Liver (tissue), 9 donors: Measurements from ENCODE around the gene SCAMP4. TPM values are rescaled to one million over a fixed set of nuclear protein-coding genes. Genes with fewer than 3 reads are reported as not detected.

Experiments used
- DNase-seq: peaks from one replicate; pipeline ENCODE4 v3.0.0-alpha.2; 2017; ENCODE audit warnings: low spot score
- H3K27ac ChIP-seq, 2 donors: one replicate each; pipeline ENCODE4 v1.7.0; 2013; ENCODE audit warnings: inconsistent platforms in 2 of 2, low read length in 2 of 2, control low read depth in 1 of 2, low read depth in 1 of 2, mild to moderate bottlenecking in 1 of 2
- H3K27me3 ChIP-seq, 4 donors: one replicate each; pipeline versions ENCODE4 v1.6.1 to v1.7.0; 2013; ENCODE audit warnings: low read length in 3 of 4, inconsistent platforms in 1 of 4, mild to moderate bottlenecking in 1 of 4, moderate library complexity in 1 of 4; ENCODE audit not compliant: control insufficient read depth in 4 of 4, insufficient read depth in 4 of 4
- H3K36me3 ChIP-seq, 4 donors: one replicate each; pipeline versions ENCODE4 v1.6.1 to v1.7.0; 2013; ENCODE audit warnings: low read length in 3 of 4, mild to moderate bottlenecking in 3 of 4, low read depth in 1 of 4, moderate library complexity in 1 of 4; ENCODE audit not compliant: control insufficient read depth in 4 of 4, insufficient read depth in 3 of 4
- H3K4me1 ChIP-seq, 4 donors: one replicate each; pipeline versions ENCODE4 v1.6.1 to v1.7.0; 2013; ENCODE audit warnings: low read length in 3 of 4, mild to moderate bottlenecking in 3 of 4, moderate library complexity in 1 of 4; ENCODE audit not compliant: control insufficient read depth in 4 of 4, insufficient read depth in 4 of 4
- H3K4me3 ChIP-seq, 3 donors: one replicate each; pipeline versions ENCODE4 v1.6.1 to v1.7.0; 2013; ENCODE audit warnings: low read length in 3 of 3, control low read depth in 1 of 3, low read depth in 1 of 3, mild to moderate bottlenecking in 1 of 3
- H3K9ac ChIP-seq, 2 donors: one replicate each; pipeline ENCODE4 v1.7.0; 2013; ENCODE audit warnings: low read length in 2 of 2, mild to moderate bottlenecking in 2 of 2, moderate library complexity in 2 of 2, control low read depth in 1 of 2, low read depth in 1 of 2
- H3K9me3 ChIP-seq, 4 donors: one replicate each; pipeline versions ENCODE4 v1.6.1 to v1.7.0; 2013; ENCODE audit warnings: low read length in 3 of 4; ENCODE audit not compliant: control insufficient read depth in 4 of 4
- FOXA1 ChIP-seq: IDR thresholded peaks from 2 replicates; pipeline ENCODE4 v1.6.1; 2016; ENCODE audit warnings: antibody characterized with exemption
- WGBS: extraction: QIAGEN DNeasy Blood & Tissue Kit; methylation state at CpG from one replicate; pipeline ENCODE4 v1.1.7; 2013; 5-methylcytosine and 5-hydroxymethylcytosine counted together
- polyA plus RNA-seq, 2 donors: library from polyadenylated mRNA; stranded (reverse) in 1 of 2; unstranded in 1 of 2; fragments of 200-250 nt in 1 of 2; fragments of >200 nt in 1 of 2; fragmentation: Nextera tagmentation in 1 of 2; extraction: Ambion mirVana in 1 of 2; gene quantifications; one replicate each; pipeline versions ENCODE4 v1.2.1 to v1.2.3, GENCODE V29; 2013 to 2015
- total RNA-seq, 2 donors: library from RNA; depleted of rRNA; stranded (reverse); fragments of >200 nt; gene quantifications; one replicate each; pipeline ENCODE4 v1.2.3, GENCODE V29; 2014
- donor health status: healthy.
- donor health status: healthy.
- donor health status: healthy.
- donor health status: healthy.
- donor health status: healthy.

Gene SCAMP4
- total and polyA plus RNA-seq, 4 donors, result 13.0 to 22.1 (median 16.6) TPM

DNA sequence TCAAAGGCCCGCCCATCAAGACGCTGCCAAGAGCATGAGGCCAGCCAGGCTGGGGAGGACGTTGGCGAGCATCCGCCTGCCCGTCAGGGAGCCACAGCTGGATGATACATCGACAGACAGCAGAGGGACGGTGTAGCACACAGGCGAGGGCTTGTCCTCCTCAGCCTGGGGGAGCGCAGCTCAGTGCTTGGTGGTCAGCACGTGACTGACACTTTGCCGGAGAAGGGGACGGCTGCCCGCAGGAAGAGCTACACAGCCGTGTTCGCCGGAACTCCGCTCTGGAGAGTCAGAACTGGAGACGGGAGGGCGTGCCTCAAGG, 69.9 kb downstream of the SCAMP4 start:
- WGBS, result 90% methylated on average over 20 of the region's 20 CpGs
- no peaks in the 10 kb centered on the region for H3K9me3 ChIP-seq
- H3K36me3 ChIP-seq, result peaks cover 0 to 31% (median 13%) of the 10 kb centered on the region in 4 donors
- no peaks in the 10 kb centered on the region for H3K27me3 ChIP-seq
- TF ChIP-seq FOXA1, result no peak
- H3K4me3 ChIP-seq, result no peak overlapping the region
- no peak overlapping the region for H3K9ac ChIP-seq
- H3K4me1 ChIP-seq, result no peaks in the 10 kb centered on the region
- DNase-seq, result no peak
- no peak overlapping the region for H3K27ac ChIP-seq

Other genes starting within 250 kb of the SCAMP4 start
- gene ONECUT3, start 151.9 kb upstream of the SCAMP4 start, total RNA-seq, result not detected
- not detected for gene ONECUT3, start 151.9 kb upstream of the SCAMP4 start, polyA plus RNA-seq
- gene ATP8B3, start 93.1 kb upstream of the SCAMP4 start, total RNA-seq, result 1 to 10 TPM in 1 of 2 donors, under 1 TPM in 1; 0.50 to 3.1 TPM
- gene ATP8B3, start 93.1 kb upstream of the SCAMP4 start, polyA plus RNA-seq, result under 1 TPM; 0.42 to 0.53 TPM
- gene REXO1, start 56.9 kb upstream of the SCAMP4 start, total RNA-seq, result 10 to 100 TPM in 1 of 2 donors, 1 to 10 TPM in 1; 8.3 to 11.5 TPM
- gene REXO1, start 56.9 kb upstream of the SCAMP4 start, polyA plus RNA-seq, result 10 to 100 TPM in 1 of 2 donors, 1 to 10 TPM in 1; 2.0 to 10.0 TPM
- 1 to 10 TPM; 4.4 to 7.6 TPM for gene KLF16, start 41.8 kb upstream of the SCAMP4 start, total RNA-seq
- 10 to 100 TPM in 1 of 2 donors, 1 to 10 TPM in 1; 1.2 to 14.8 TPM for gene KLF16, start 41.8 kb upstream of the SCAMP4 start, polyA plus RNA-seq
- 10 to 100 TPM; 25.4 to 28.6 TPM for gene ABHD17A, start 19.9 kb upstream of the SCAMP4 start, total RNA-seq
- gene ABHD17A, start 19.9 kb upstream of the SCAMP4 start, polyA plus RNA-seq, result 10 to 100 TPM in 1 of 2 donors, 1 to 10 TPM in 1; 8.1 to 30.2 TPM
- gene ADAT3, start within 50 bp of the SCAMP4 start, total RNA-seq, result 1 to 10 TPM; 1.3 to 3.3 TPM
- 1 to 10 TPM; 1.4 to 2.8 TPM for gene ADAT3, start within 50 bp of the SCAMP4 start, polyA plus RNA-seq
- 10 to 100 TPM; 26.5 to 30.6 TPM for gene CSNK1G2, start 35.8 kb downstream of the SCAMP4 start, total RNA-seq
- 10 to 100 TPM in 1 of 2 donors, 1 to 10 TPM in 1; 3.5 to 21.3 TPM for gene CSNK1G2, start 35.8 kb downstream of the SCAMP4 start, polyA plus RNA-seq
- gene BTBD2, start 110.3 kb downstream of the SCAMP4 start, total RNA-seq, result 10 to 100 TPM; 19.5 to 20.9 TPM
- gene BTBD2, start 110.3 kb downstream of the SCAMP4 start, polyA plus RNA-seq, result 10 to 100 TPM in 1 of 2 donors, 1 to 10 TPM in 1; 7.4 to 25.1 TPM
- gene MKNK2, start 145.8 kb downstream of the SCAMP4 start, total RNA-seq, result 100 to 1,000 TPM in 1 of 2 donors, 10 to 100 TPM in 1; 49.5 to 105 TPM
- 10 to 100 TPM; 24.7 to 43.3 TPM for gene MKNK2, start 145.8 kb downstream of the SCAMP4 start, polyA plus RNA-seq
- gene MOB3A, start 190.9 kb downstream of the SCAMP4 start, total RNA-seq, result 1 to 10 TPM; 7.9 to 8.7 TPM
- 1 to 10 TPM; 3.4 to 5.2 TPM for gene MOB3A, start 190.9 kb downstream of the SCAMP4 start, polyA plus RNA-seq
- gene IZUMO4, start 191.5 kb downstream of the SCAMP4 start, total RNA-seq, result 1 to 10 TPM; 1.2 TPM
- gene IZUMO4, start 191.5 kb downstream of the SCAMP4 start, polyA plus RNA-seq, result 1 to 10 TPM; 1.3 to 1.4 TPM
- 10 to 100 TPM; 42.6 to 76.6 TPM for gene AP3D1, start 246.2 kb downstream of the SCAMP4 start, total RNA-seq
- gene AP3D1, start 246.2 kb downstream of the SCAMP4 start, polyA plus RNA-seq, result 10 to 100 TPM; 21.7 to 79.8 TPM